ENCODE data around the gene RARB. TPM values are rescaled to one million over a fixed set of nuclear protein-coding genes. Genes with fewer than 3 reads are reported as not detected.

The RARB gene
- total and polyA plus RNA-seq, 2 donors (not counting 3 experiments of a cell fraction or from before 2014, with no cell fraction given), result 15.3 to 23.4 TPM

DNA sequence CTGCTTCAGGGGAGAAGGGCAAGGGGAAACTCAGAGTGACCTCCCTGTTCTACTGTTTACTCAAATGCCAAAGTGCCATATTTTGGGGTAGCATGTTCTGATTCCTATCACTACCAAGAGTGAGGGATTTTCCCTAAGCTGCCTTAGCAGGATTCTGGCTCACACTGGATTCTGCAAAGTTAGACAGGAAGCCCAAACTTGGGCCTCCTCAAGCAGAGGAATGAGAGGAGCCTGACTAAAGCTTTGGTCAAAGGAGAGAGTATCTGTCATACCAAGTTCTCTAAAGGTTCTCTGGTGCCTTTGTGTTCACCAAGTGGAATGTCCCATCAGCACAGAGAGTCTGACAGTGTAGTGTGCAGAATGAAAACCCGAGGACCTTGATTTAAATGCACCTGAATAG is 8.8 kb upstream of the RARB start:
- CTCF ChIA-PET, result interaction anchor here (0.8 kb wide), 1 partner anchor 45 kb away, joined by 3 read pairs; no protein-coding TSS in a partner anchor

More for the DNA sequence above, 8.8 kb upstream of the RARB start:
- no peak for FAIRE-seq
- Histone ChIP-seq H3K79me2 (ENCODE audit: control insufficient read depth, insufficient read depth, low read length) (no peaks in the 10 kb centered on the region), H3K9ac (replicated peaks; ENCODE audit: extremely low read depth, insufficient read depth, low read length) (no peak overlapping the region), H3K27ac (ENCODE audit: insufficient read depth, low read depth, low read length) (no peak overlapping the region), H2AFZ (ENCODE audit: low read depth, low read length) (no peak overlapping the region), H3K4me2 (ENCODE audit: insufficient read depth, low read length) (no peak overlapping the region), H3K9me3 (replicated peaks; ENCODE audit: control insufficient read depth, insufficient read depth, low read length) (no peaks in the 10 kb centered on the region), H3K4me1 (ENCODE audit: control insufficient read depth, extremely low read depth, insufficient read depth, low read length) (peaks cover 2% of the 10 kb centered on the region), H4K20me1 (replicated peaks; ENCODE audit: control insufficient read depth, extremely low read depth, insufficient read depth, low read length) (no peaks in the 10 kb centered on the region), H3K36me3 (ENCODE audit: control insufficient read depth in 2 of 2, extremely low read depth in 1 of 2, insufficient read depth in 2 of 2, low read length in 2 of 2) (no peaks in the 10 kb centered on the region), H3K27me3 (ENCODE audit: control insufficient read depth in 2 of 2, insufficient read depth in 2 of 2, low read length in 2 of 2) (peaks cover 0 to 2% of the 10 kb centered on the region in 2 experiments), H3K9me1 (replicated peaks; ENCODE audit: control insufficient read depth, extremely low read depth, insufficient read depth, low read length) (no peaks in the 10 kb centered on the region), H3K4me3 (replicated peaks in 1 of 3; ENCODE audit: insufficient read depth in 1 of 3, low read depth in 1 of 3, low read length in 3 of 3) (no peak overlapping the region)
- intact Hi-C loops (cut with micrococcal nuclease), result no loop called here
- DNase-seq (ENCODE audit: low read depth, low spot score), result no peak
- POLR2A ChIA-PET, result no interaction called here
- TF ChIP-seq MYC (IDR thresholded peaks at IDR 0.05; ENCODE audit: low read depth, low read length) (no peak), GATA2 (IDR thresholded peaks at IDR 0.05; ENCODE audit: insufficient read depth, insufficient read length, low read depth, low read length) (no peak), EZH2 (IDR thresholded peaks at IDR 0.05; ENCODE audit: borderline replicate concordance, low read depth, low read length, severe bottlenecking) (no peak), FOS (IDR thresholded peaks at IDR 0.05; ENCODE audit: borderline replicate concordance, insufficient read depth, low read length) (no peak), POLR2AphosphoS5 (IDR thresholded peaks at IDR 0.05; ENCODE audit: insufficient read depth, low read depth, low read length) (no peak), JUN (IDR thresholded peaks at IDR 0.05; ENCODE audit: borderline replicate concordance, insufficient read depth, insufficient read length, low read depth) (no peak), POLR2A (IDR thresholded peaks at IDR 0.05; ENCODE audit: low read depth, low read length) (no peak)
- TF ChIP-seq, protein P1, sequence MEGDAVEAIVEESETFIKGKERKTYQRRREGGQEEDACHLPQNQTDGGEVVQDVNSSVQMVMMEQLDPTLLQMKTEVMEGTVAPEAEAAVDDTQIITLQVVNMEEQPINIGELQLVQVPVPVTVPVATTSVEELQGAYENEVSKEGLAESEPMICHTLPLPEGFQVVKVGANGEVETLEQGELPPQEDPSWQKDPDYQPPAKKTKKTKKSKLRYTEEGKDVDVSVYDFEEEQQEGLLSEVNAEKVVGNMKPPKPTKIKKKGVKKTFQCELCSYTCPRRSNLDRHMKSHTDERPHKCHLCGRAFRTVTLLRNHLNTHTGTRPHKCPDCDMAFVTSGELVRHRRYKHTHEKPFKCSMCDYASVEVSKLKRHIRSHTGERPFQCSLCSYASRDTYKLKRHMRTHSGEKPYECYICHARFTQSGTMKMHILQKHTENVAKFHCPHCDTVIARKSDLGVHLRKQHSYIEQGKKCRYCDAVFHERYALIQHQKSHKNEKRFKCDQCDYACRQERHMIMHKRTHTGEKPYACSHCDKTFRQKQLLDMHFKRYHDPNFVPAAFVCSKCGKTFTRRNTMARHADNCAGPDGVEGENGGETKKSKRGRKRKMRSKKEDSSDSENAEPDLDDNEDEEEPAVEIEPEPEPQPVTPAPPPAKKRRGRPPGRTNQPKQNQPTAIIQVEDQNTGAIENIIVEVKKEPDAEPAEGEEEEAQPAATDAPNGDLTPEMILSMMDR (IDR thresholded peaks at IDR 0.05; ENCODE audit: extremely low read depth in 1 of 2, insufficient read depth in 1 of 2, low read depth in 1 of 2, low read length in 2 of 2), result no peak
- TF ChIP-seq, protein P2, sequence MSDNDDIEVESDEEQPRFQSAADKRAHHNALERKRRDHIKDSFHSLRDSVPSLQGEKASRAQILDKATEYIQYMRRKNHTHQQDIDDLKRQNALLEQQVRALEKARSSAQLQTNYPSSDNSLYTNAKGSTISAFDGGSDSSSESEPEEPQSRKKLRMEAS (IDR thresholded peaks at IDR 0.05; ENCODE audit: insufficient read depth, insufficient read length), result no peak
- dilution Hi-C loops (cut with MboI; ENCODE audit: extremely low pct_ligation_motif_present, low sequenced_read_pairs), result no loop called here
- no TSS peak for BruUV-seq (replicated peaks)
